DOHH2 (cell line): ENCODE measurements around the gene PCSK9.

Source experiments
- CTCF ChIP-seq: fragments of 200-600 bp; sonication (generic); IDR thresholded peaks from one replicate; pipeline ENCODE4 v1.5.1; 2014; ENCODE audit warnings: antibody characterized with exemption, mild to moderate bottlenecking, low read depth, low read length; ENCODE audit not compliant: poor library complexity, severe bottlenecking
- EZH2phosphoT487 ChIP-seq: fragments of 200-600 bp; sonication (generic); IDR thresholded peaks from 2 replicates; pipeline ENCODE4 v1.6.1; 2017; ENCODE audit warnings: borderline replicate concordance, mild to moderate bottlenecking, antibody characterized with exemption, low read length, moderate library complexity, mixed read lengths

- no peak for TF ChIP-seq CTCF
- no peak for TF ChIP-seq EZH2phosphoT487
These were observed 6.1 kb upstream of the PCSK9 start for GRCh38 chr1:55033265-55033614.
